NCI-H748 (cell line): ENCODE results near the gene SCGN.

ENCODE experiments used
- DNase-seq: peaks from one replicate; lab custom pipeline; 2025; ENCODE audit not compliant: unreplicated experiment; lab: John Stamatoyannopoulos, UW

Gene SCGN, protein sequence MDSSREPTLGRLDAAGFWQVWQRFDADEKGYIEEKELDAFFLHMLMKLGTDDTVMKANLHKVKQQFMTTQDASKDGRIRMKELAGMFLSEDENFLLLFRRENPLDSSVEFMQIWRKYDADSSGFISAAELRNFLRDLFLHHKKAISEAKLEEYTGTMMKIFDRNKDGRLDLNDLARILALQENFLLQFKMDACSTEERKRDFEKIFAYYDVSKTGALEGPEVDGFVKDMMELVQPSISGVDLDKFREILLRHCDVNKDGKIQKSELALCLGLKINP

DNA sequence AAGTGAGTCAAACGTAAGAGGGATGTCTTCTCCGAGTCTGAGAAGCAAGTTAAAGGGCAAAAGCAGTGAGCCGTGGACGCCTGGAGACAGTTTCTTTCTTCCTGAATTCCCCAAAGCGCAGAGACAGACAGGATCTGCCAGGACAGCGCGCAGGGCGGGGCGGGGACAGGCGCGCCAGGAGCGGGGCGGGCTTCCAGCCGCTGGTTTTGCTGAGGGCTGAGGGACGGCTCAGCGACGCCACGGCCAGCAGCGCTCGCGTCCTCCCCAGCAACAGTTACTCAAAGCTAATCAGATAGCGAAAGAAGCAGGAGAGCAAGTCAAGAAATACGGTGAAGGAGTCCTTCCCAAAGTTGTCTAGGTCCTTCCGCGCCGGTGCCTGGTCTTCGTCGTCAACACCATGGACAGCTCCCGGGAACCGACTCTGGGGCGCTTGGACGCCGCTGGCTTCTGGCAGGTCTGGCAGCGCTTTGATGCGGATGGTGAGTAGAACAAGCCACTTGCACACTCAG, at the start of gene SCGN:
SCGN (plus strand) TSS at position 209 of the 509 bp plus-strand sequence; CDS start at position 398, 189 bp downstream.
- peak; percentile 57 for DNase-seq

DNA sequence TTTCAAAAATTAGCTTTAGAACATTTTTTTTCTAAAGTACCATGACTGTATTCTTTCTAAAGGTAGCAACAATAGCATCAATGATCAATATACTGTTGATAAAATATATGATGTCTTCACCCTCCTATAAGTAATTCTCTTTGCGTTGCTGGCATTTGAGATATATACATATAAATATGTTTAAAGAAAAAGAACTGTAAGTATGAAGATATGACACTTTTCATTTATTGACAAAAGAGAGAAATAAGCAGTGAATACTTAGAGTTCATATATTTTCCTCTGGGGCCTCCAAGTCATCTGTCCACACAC, 49.4 kb upstream of the SCGN start:
- no peak for DNase-seq

DNA sequence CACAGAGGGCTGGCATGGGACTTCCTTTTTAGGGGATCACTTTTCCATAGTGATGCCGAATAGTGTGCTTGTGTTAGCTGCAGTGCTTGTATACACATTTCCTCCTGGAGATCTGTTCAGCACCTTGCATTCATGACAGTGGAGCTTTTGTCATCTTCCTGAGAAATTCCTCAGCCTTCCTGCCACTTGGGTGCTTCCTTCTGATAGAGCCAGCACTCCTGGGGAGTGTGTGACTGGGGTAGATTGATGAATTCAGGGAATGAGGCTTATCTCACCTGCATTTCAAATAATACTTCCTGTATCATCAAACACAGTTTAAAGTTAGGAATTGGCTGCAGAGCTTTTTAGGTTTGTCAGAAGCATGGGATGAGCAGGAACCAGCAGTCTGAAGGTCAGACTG, 48.8 kb upstream of the SCGN start:
- no peak for DNase-seq

DNA sequence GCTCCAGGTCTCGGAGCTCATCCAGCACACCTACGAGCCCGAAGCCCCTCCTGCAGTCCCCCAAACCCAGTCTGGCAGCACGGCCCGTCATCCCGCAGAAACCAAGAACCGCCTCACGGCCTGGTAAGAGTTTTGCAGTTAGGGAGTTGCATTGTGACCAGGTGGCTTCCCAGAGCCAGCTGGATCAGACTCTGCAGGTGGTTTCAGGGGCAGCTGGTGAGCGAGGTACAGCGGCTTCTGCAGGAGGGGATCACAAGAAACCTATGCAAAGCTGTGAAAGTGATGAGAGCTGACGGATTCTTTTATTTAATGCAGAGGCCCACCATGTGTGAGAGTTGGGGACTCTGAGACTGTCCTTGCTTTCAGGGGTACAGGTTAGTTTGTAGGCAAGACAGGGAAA, 45.9 kb upstream of the SCGN start:
- peak; percentile 69 for DNase-seq

DNA sequence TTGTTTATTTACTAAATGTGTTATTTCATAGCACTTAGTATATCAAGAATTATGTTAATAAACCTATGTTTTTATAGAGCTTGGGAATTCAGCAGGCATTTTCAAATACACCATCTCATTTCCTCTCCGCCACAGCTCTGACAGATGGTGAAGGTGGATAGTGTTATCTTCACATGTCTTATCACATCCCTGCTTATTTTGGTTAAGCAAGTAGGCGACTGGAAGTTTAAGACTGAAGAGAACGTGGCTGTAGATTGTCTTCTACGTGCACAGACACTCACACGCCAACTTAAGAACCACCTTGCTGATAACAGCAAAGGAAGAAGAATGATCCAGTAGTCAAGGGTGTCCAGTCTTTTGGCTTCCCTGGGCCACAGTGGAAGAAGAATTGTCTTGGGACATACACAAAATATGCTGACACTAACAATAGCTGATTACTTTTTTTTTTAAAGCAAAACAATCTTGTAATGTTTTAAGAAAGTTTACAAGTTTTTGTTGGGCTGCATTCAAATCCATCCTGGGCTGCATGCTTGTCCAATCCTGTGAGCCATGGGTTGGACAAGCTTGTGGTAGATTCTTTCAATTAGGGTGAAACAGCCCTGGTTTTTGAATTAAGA, 43.3 kb upstream of the SCGN start:
- DNase-seq = no peak

DNA sequence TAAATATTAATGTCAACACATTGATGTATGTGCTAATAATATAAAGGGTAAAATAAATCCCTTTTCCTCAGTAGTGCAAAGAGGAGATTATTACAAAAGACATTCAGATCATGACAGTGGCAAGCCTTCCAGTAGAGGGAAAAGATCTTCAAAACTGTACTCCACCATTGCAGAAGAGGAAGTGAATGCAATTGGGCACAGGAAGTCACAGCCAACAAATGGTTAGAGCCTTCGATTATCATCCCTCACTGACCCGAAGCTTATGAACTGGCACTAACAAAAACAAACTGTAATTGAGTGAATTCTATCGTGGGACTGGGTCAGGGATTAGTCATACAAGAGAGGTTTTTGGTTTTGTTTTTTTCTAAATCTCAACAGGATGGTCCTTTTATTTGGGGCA, 39.3 kb upstream of the SCGN start:
- DNase-seq = no peak

DNA sequence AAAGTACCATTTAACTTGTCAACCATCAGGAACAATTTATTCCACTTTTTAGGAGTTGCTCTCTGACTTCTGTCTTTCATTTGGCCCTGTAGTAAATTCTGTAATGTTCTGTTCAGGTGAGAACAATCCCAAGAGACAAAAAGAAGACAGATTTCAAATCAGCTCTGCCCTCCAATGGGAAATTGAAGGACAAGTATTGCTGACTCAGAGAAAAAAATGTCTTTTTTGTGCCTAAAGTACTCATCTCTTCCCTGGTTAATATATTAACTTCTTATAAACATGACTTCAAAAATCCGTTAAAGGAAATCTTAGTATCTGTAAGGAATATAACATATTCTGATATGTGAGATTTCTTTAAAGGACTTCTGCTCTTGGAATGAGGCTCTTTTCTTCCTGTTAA, 38.6 kb upstream of the SCGN start:
- no peak for DNase-seq

DNA sequence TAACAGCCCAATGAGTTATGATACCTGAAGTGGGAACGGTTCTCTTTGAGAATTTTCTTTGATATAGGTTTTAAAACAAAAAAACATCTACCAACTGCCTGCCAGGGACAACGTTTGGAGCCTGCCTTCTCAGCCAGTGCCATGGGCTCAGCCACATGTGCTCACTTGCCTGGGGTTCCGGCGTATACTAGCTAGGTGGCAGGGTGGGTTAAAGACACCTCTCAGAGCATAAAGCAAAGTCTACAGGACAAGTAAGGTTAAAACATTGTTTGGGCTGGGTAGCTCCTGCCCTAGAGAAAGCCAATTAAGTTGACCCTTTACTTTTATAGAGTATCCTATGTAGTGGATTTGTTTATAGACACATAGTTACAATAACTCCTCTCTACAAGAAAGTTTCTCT, 38.0 kb upstream of the SCGN start:
- DNase-seq = no peak

DNA sequence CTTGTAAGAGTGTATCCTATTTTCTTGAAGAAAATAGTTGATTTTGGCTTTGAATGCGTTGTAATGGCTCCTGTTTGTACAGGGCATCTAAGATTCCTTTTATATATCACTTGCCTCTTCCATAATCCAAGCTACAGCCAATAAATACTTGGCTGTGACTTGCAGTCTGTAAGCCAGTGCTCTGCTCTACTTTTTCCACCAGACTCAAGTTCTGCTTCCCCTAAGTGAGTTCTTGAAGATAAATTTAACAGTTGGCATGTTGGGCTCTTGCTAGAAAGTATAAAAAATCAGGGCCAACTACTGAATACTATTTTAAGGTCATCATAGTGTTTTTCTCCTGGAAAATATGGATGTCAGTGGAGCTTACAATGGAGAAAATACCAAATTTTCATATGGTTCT, 36.5 kb upstream of the SCGN start:
- no peak for DNase-seq

DNA sequence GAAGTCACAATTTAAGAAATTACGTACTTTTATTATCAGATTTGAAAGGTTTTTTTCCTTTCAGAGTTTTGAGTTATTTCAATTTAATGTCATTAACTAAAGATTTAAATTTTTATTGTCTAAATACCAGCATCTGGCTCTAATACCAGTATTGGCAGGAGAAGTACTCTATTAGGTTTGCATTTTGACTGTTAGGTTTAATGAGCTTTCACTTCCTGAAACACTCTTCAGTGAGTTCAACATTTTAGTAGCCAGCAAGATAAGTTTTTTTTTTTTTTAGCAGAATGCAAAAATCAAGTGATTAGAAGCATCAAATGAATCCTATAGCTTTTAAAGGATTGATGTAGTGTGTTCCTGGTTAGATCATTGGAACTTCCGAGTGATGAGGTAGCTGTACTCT, 34.0 kb upstream of the SCGN start:
- DNase-seq = no peak

DNA sequence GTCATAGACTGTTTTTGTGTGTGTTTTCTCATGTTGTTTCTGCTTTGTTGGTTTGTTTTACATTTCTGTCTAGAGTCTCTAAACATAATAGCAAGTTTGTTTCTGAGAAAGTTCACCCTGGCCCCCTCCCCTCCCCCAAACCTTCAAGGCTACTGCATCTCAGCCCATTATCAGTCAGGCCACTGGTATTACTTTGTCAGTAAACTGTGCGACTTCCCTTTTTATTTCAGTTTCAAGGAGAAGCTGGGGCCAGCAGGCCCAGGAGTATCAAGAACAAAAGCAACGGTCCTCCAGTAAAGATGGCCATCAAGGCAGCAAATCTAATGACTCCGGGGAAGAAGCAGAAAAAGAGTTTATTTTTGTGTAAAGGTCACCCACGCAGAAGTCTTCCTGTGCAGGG, 32.8 kb upstream of the SCGN start:
- no peak for DNase-seq

DNA sequence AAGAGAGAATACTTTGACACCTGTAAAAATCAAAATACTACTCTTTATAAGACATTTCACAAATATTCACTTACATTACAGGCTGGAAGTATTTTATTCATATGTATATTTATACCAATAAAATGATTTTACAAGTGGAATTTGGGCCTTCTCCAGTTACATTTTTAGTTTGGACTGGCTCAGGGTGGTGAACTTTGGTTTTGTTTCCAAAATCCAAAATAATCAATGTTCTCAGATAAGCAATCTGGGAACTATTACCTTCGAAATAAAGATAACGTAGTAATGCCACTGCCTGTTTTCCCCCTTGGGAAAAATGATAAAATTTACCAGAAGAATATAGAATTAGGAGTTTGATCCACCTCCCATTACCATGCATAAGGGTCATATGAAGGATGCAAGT, 31.6 kb upstream of the SCGN start:
- no peak for DNase-seq

DNA sequence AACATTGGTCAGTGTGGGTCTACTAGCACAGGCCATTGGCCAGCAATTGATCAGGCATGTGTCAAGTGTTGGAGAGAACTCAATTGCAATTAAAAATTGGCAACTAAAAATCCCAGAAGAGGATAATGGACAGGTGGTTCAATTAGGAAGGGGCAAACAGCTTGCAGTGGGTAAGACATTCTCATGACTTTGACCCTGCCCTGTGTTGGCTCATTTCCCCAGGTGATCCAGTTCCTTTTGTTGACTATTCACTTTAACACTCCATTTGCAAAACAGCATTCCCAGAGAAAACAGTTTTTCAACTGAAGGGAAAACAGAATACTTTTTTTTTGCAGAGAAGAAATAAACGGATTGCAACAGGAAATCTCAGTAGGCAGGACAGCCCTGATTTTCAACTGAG, 28.9 kb upstream of the SCGN start:
- peak; percentile 78 for DNase-seq

DNA sequence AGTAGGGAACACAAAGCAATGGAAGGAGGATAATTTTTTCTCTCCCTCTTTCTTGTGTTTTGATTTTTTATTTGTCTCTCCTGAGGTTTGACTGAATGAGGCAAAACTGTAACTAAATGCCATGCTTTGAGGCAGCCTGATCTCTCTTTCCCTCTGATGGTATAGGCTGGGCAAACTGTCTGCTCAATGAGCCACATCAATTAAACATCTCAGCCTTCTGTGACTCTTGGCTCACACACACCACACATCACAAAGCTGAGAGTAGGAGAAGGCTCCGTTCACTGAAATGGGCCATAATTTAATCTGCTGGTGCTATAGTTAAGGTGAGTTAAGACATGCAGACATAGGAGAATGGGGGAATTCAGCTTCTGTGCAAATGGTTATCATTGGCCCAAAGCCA, 28.1 kb upstream of the SCGN start:
- DNase-seq = peak; percentile 90

DNA sequence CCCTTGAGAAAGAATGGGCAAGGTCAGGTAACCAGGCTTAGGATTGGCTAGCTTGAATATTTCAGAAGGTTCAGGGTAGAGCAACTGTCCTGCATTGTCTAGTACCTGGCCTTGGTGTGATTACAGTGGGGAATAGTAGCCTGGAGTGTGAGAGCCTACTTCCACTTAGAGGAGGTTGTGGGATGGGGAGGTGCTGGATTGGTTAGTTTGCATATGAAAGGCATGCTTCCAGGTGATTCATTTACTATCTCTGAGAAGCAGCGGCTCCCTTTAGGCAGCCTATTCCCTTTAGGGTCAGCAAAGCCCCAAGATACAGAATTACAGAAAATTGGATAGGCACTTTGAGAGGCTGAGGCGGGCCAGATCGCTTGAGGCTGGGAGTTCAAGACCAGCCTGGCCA, 25.0 kb upstream of the SCGN start:
- DNase-seq = peak; percentile 57

DNA sequence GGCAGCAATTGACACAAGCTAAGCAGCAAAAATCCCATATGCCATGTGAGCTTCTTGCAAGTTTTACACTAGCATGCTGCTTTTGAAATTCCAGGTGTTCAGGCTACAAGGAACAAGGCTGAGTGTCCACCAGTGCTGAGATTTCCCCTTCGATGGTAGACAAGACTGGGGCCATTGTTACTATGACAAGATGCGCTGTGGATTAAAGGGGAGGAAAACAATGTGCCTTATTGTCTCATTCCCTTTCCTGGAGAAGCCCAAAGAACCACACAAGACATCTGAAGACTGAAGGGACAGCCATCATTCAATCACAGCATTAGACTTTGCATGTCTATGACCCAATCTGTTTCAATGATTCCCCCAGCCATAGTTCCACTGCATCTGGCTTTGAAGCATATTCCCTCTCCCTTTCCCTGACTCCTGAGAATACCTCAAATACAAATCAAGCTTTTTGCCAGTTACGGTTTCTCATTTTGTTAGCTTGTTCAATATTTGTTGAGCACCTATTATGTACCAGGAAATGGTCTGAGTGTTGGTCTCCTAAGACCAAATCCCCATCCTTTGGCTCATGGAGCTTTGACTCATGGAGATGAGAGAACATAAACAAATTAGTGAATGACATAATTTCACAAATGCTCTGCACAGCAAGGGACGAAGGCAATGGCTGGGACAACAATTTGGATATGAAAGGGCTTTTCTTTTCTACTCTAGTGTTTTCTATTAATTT, 23.4 kb upstream of the SCGN start:
- peak; percentile 100 for DNase-seq

DNA sequence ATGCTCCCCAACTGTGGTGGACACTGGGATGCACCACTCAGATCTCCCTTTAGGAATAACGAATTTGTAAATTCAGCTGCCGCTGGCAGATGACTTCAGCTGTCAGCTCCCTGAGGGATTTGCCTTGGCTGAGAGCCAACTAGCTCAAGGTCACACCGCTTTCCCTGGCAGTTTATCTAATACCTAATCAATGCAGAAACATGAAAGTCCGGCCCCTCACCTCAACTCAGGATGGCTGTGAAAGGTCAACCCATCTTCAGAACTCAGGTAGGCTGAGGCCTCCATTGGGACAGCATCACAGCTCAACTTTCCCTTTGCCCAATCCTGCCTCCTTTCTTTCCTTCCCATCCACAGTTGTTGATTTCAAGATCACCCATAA, 22.8 kb upstream of the SCGN start:
- DNase-seq = no peak

DNA sequence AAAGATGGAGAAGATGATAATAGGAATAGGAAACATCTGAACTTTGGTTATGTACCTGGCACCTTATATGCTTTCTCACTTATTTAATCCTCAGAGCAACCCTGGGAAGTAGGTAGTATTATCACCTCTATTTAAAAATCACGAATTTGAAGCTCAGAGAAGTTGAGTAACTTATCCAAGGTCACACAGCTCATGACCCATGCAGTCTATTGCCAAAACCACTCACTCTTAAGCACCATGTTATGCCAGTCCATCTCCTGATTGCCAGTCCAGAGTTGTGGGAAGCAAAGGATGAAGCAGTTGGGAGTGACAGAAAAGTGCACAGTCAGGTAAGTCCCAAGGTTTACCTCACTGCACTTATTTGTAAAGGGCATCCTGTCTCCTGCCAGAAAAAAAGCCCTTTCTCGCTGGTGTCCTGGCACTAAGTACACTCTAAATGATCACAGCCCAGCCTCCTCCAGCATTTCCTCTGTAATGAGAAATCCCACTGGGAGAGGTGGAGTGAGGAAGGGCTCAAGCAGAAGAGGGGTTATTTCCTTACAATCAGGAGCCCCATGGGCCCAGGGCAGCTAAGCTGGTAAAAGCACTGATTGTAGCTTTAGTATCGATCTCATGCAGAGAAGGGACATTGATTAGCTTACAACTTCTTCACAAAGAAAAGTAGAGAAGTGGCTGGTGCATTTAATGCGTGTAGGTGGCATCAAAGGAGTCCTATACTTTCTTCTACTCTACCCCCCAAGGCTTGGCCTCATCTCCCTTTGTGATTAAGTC, 21.3 kb upstream of the SCGN start:
- peak; percentile 74 for DNase-seq

DNA sequence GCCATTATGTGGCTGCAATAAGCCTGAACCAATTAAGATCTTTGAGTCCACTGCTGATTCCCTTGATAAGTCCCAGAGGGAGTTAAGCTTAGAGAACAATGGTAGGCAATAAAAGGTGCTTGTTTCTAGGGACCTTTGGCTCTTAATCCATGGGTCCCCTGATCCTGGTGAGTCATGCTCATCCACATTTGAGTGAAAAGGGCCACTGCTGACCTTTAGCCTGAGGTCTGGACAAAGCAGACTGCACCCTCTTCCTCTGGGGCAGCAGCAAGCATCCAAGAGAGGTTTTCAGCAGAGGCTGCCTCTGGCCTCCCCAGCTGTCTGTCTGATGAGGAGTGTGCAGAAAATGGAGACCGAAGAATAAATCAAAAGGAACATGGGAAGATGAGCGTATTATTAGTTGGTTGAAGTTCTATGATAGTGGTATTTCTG, 16.1 kb upstream of the SCGN start:
- DNase-seq = peak; percentile 43

DNA sequence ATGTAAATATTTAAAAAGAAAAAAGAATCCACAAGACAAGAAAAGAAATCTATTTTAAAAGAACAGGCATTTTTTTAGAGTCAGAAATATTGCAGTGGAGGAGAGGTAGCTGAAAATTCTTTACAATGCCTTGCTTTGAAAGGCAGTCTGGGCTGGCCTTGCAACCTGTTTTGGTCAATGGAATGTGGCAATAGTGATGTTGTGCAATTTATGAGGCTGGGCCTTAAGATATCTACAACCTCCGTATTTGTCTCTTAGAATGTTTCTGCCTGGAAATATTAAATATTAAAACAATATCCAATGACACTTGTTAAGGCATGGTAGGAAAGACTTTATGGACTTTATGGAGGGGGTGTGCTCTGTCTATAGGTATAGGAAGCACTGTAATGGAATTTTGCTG, 14.8 kb upstream of the SCGN start:
- no peak for DNase-seq

DNA sequence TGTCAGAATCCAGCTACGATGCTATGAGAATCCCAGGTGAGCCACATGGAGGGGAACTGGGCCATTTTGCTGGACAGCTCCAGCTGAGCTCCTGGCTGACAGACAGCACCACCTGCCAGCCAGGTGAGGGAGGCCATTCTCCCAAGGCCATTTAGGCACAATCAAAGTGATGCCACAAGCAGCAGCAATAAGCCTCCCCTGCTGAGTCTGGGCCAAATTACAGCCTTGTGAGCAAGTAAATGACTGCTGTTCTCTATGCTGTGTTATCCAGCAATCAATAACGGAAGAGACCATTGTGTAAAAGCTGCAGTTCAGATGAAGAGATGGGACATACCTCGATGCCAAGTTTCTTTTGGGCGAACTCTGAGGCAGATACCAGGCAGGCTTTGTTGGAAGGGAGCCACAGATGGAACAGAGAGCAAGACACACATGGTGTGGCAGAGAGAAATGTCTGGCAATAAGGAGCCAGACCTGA, 14.0 kb upstream of the SCGN start:
- peak; percentile 99 for DNase-seq
